MM.1S (cell line): Measurements from ENCODE around the gene FGF3.

Experiments used
- CTCF ChIP-seq: fragments of 300-600 bp; sonication (generic); IDR thresholded peaks from 2 replicates; pipeline ENCODE4 v1.5.1; 2016; ENCODE audit warnings: antibody characterized with exemption, low read length, mixed read lengths
- EZH2 ChIP-seq: fragments of 300-600 bp; sonication (generic); optimal IDR thresholded peaks from 2 replicates; pipeline ENCODE3; 2017; ENCODE audit warnings: low read depth, mild to moderate bottlenecking, antibody characterized with exemption, low read length, mixed read lengths
- EZH2phosphoT487 ChIP-seq: fragments of 300-600 bp; sonication (generic); IDR thresholded peaks from 2 replicates; pipeline ENCODE4 v1.6.1; 2018; ENCODE audit warnings: antibody characterized with exemption, low read length

GRCh38 chr11:69826773-69827172 is 7.6 kb upstream of the FGF3 start:
- TF ChIP-seq EZH2phosphoT487 (no peak), CTCF (no peak), EZH2 (no peak)
